AG04449 (cell line): Measurements from ENCODE around the gene FAM234B.

ENCODE experiments used
- CTCF ChIA-PET: fragments of 350-600 bp; formaldehyde crosslinking; extraction: SDS; loops from one replicate; lab custom pipeline; 2021; ENCODE audit warnings: antibody characterized with exemption; lab: Yijun Ruan, JAX
- POLR2A ChIA-PET: fragments of 400-600, 350-600 bp; formaldehyde crosslinking; extraction: SDS; loops from one replicate; lab custom pipeline; 2020; ENCODE audit warnings: antibody characterized with exemption, inconsistent platforms; lab: Yijun Ruan, JAX
- DNase-seq: peaks from one replicate; pipeline ENCODE4 v3.0.0-alpha.2; 2010; ENCODE audit warnings: low read depth, low spot score
- H3K4me3 ChIP-seq: 2 replicates; pipeline ENCODE4 v1.5.1; 2011; ENCODE audit warnings: low read depth, mild to moderate bottlenecking, control low read depth, low read length
- CTCF ChIP-seq: IDR thresholded peaks from one replicate; pipeline ENCODE4 v1.5.1; 2011; ENCODE audit warnings: mild to moderate bottlenecking, moderate library complexity, low read length, control low read depth, inconsistent platforms; ENCODE audit not compliant: insufficient read depth; ENCODE audit errors: missing control alignments

FAM234B gene

GRCh38 chr12:13071305-13072280 lies 27.4 kb downstream of the FAM234B start:
- CTCF ChIA-PET: no interaction called here
- POLR2A ChIA-PET: no interaction called here
- TF ChIP-seq CTCF: no peak
- H3K4me3 ChIP-seq: no peak overlapping the region
- no peak for DNase-seq

GRCh38 chr12:13073173-13073572 lies 29.0 kb downstream of the FAM234B start:
- DNase-seq: no peak
- H3K4me3 ChIP-seq: no peak overlapping the region
- no peak for TF ChIP-seq CTCF
- POLR2A ChIA-PET: no interaction called here
- CTCF ChIA-PET: interaction anchor here (0.6 to 3.4 kb wide), 4 partner anchors 15 to 139 kb away, joined by 3 to 19 read pairs (median 4); no protein-coding TSS in a partner anchor

GRCh38 chr12:13074396-13075117 lies 30.4 kb downstream of the FAM234B start:
- CTCF ChIA-PET: interaction anchor here (0.7 to 3.4 kb wide), 10 partner anchors 8 to 161 kb away, joined by 3 to 19 read pairs (median 4); no protein-coding TSS in a partner anchor
- no peak for TF ChIP-seq CTCF
- POLR2A ChIA-PET: no interaction called here
- H3K4me3 ChIP-seq: no peak overlapping the region
- DNase-seq: no peak

- H3K4me3 ChIP-seq: no peak overlapping the region
- TF ChIP-seq CTCF: no peak
- DNase-seq: no peak
- ChIA-PET CTCF (interaction anchor here (0.9 to 3.4 kb wide), 3 partner anchors 9 to 137 kb away, joined by 3 to 19 read pairs (median 4); no protein-coding TSS in a partner anchor), POLR2A (no interaction called here)
Measured at GRCh38 chr12:13075118-13075480, 30.9 kb downstream of the FAM234B start.

- DNase-seq: no peak
- POLR2A ChIA-PET: interaction anchor here (0.7 kb wide), 1 partner anchor 130 kb away, joined by 4 read pairs; no protein-coding TSS in a partner anchor
- H3K4me3 ChIP-seq: no peak overlapping the region
- no peak for TF ChIP-seq CTCF
- CTCF ChIA-PET: interaction anchor here (3.4 kb wide), 1 partner anchor 136 kb away, joined by 19 read pairs; no protein-coding TSS in a partner anchor
Measured at GRCh38 chr12:13075786-13076570, 31.8 kb downstream of the FAM234B start.
